Endometrial microvascular endothelial cells (primary cell): ENCODE measurements around the gene ACBD6. TPM values are rescaled to one million over a fixed set of nuclear protein-coding genes. Genes with fewer than 3 reads are reported as not detected.

Experiments used
- in situ Hi-C: cut with HindIII; loops from 2 replicates; pipeline ENCODE4 v1.10.0; 2017; ENCODE audit warnings: low sequenced_read_pairs, low pct_unique_long_range_greater_than_20kb; ENCODE audit errors: inconsistent ontology term
- total RNA-seq: library from RNA; depleted of rRNA; stranded (reverse); fragments of >200 nt; gene quantifications from one replicate; pipeline ENCODE4 v1.2.3, GENCODE V29; 2015; ENCODE audit errors: inconsistent ontology term

Gene ACBD6
- total RNA-seq, 1 donor from 2014 or later: 64.3 TPM

DNA sequence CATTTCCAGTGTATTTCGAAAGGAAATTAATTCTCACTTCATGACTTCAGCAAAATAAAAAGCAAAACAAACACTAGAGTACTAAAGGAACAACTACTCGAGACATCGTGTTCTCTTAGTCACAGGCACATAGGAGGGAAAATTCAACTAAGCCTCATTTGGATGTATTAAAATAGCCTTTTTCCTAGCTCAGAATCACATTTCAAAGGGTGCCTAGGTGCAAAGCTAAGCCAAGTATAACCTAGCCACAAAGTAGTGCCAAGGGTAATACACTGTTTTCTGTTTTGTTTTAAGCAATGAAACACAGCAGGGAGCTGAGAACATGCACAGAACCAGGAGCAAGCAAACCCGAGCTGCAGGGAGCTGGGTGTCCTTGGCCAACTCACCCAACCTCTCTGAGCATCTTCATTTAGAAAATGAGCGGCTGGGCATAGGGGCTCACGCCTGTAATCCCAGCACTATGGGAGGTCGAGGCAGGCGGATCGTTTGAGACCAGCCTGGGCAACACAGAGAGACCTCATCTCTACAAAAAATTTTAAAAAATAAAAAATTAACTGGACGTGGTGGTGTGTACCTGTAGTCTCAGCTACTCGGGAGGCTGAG lies 26.6 kb upstream of the ACBD6 start:
- in situ Hi-C loops: loop anchor here (10.0 kb wide), 1 partner anchor 326 kb away; no protein-coding TSS in a partner anchor

DNA sequence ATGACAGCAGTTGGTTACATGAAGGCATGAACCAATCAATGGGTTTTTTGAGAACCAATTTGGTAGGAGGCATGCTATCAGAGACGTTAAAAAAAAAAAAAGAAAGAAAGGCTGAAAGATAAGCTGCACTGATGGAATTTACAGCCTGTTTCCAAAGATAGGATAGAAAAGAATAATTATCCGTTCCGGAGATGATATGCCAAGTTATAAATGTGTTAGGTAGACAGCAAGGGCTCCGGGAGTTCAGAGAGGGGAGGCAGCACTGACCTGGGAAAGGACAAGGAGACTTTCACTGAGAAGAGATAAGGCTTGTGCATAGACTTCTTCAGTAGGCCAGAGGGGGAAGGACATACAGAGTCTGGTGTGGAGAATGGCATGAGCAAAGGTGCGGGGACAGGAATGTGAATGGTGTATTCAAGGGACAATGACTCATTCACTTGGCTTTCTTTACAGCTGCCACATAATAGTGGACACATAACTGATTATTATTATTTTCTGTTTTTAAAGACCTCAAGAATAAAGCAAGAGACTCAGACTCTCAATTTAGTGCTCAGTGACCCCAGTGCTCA lies 24.8 kb upstream of the ACBD6 start:
- in situ Hi-C loops: loop anchor here (10.0 kb wide), 1 partner anchor 328 kb away; no protein-coding TSS in a partner anchor

DNA sequence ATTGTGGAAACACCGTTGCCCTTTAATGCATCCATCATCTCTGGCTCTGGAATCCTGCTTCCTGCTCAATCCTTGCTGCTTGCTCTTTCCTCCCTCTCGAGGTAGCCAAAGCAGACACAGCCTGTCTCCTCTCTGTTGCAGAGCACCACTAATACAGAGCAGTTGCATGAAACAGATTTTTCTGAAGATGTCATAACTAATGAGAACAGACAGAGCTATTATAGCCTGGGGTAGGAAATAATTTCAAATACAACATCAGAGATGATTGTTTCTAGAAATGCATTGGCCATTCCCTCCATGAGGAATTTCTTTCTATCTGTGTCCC lies 23.3 kb upstream of the ACBD6 start:
- in situ Hi-C loops: loop anchor here (10.0 kb wide), 1 partner anchor 329 kb away; no protein-coding TSS in a partner anchor

DNA sequence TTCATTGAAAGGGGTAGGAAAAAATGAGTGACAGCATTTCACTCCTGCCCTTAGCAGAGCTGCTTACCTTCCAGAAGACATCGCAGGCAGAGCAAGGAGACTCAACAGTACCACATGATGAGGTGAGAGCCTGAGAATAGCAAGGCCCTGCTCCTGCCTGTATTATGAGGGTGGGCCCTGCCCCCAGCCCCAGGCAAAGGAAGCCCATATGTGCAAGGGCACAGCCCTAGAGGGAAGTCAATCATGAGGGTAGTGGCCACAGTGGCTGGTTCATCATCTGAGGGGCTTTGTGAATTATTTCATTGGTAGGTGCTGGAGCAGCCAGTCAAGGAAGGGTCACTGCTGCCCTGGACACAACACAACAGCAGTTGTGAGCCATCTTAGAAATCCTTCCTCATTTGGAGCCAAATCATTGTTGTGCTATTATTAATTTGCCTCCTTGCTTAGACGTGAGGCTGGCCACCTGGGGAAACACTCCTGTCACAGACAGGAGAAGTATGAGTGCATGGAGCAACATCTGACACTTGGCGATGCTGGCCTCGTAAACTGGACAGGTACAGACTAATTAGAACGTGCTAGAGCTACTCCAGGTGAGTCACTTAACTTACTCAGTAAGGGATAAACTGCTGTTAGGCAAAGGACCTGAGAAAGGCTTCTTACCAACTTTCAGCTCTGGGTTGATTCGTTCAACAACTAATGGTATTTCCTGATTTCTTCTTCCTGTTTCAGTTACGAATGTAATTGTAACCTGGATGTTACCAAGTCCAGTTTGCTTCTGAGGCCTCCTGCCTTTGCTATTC lies 22.7 kb upstream of the ACBD6 start:
- in situ Hi-C loops: loop anchor here (10.0 to 25.0 kb wide), 2 partner anchors 330 to 637 kb away; no protein-coding TSS in a partner anchor

DNA sequence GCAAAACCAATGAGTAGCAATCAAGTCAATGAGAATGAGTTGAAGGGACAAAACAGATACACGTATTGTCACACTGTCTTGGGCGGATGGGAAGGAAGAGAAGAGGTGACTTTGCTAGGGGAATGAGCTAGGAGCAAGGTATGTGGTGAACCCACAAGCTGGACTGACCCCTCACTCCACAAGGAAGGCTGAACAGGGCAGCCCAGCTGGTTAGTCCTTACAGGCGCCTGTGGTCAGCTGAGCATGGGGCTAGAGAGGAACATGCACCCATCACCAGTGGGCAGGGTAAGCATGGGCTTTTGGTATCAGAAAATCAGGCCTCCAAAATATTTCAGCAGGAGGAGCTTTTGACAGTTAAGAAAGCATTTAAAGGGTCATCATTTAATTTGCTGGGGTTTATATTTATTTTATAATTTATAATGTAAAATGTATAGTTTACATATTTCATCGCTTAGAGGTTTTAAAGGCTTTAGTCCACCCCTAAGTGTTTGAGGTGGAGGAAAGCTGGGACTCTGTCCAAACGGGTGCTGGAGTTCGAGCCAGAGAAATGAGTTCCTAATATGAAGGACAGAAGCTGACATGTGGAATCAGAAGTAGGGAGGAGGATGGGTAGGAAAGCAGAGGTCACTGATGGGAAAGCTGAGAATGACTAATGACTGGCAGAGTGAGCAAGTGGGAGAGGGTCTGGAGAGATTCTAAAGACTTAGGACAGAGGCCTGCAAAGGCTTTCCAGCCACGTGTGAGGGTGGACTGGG lies 22.0 kb upstream of the ACBD6 start:
- in situ Hi-C loops: loop anchor here (10.0 to 25.0 kb wide), 2 partner anchors 330 to 638 kb away; no protein-coding TSS in a partner anchor

DNA sequence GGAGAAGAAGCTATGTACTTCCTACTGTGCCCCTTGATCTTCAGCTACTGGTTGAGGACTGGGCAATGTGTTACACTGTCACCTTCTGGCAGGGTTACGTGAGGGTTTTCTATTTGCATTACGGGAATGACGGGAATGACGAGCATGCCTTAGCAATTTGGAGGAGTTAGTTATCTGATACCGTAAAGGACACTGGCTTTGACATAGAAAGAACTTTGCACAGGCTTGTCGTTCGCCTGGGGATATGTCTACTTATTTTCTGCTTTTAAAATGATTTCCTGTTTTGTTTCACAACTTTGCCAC lies 19.8 kb upstream of the ACBD6 start:
- in situ Hi-C loops: loop anchor here (10.0 to 25.0 kb wide), 2 partner anchors 333 to 640 kb away; no protein-coding TSS in a partner anchor

DNA sequence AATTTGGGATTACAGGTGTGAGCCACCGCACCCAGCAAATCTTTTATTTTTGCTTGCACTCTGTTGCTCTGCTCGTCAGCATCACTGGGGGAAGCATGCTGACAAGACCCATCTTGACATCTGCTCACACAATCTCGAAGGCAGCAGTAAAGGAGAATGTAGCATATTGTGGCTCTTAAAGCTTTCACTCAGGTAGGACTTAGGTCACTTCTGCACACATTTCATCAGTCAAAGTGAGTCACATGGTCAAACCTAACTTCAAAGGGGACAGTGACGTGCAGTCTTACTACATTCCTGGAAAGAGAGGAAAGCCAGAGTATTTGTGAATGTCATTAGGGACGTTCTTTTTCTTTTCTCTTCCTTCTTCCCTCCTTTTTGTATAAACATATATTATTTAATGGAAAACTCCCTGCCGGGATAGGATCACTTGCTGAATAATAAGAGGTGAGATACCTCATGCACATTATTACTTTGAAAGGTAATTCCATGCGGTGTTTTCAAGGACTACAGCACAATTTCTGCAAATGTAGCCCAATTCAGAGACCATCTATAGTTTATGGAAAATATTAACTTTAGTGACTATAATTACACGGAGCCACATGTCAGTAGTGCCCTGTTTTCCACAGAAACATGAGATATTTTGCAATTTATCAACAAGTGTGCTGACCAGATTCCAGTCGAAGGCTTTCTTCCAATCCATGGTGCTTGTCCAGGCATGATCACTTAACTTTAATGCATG lies 19.3 kb upstream of the ACBD6 start:
- in situ Hi-C loops: loop anchor here (10.0 to 25.0 kb wide), 2 partner anchors 333 to 641 kb away; no protein-coding TSS in a partner anchor

DNA sequence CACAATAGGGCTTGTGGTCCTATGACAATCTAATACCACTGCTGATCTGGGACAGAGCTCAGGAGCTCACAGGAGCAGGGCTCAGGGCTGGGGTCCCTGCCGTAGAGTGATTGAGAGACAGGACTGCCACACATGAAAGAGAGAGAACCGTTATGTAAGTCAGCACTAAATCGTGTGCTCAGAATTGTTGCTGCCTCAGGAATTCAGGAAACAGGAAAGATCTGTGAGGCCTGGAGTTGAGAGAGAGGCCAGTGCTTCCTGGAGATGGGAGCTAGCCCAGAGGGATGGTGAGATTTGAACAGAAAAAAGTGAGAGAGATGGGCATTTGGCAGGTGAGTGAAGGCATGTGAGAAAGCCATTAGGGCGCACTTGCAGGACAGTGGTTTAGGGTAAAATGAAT lies 17.5 kb upstream of the ACBD6 start:
- in situ Hi-C loops: loop anchor here (10.0 to 25.0 kb wide), 2 partner anchors 335 to 642 kb away; no protein-coding TSS in a partner anchor

DNA sequence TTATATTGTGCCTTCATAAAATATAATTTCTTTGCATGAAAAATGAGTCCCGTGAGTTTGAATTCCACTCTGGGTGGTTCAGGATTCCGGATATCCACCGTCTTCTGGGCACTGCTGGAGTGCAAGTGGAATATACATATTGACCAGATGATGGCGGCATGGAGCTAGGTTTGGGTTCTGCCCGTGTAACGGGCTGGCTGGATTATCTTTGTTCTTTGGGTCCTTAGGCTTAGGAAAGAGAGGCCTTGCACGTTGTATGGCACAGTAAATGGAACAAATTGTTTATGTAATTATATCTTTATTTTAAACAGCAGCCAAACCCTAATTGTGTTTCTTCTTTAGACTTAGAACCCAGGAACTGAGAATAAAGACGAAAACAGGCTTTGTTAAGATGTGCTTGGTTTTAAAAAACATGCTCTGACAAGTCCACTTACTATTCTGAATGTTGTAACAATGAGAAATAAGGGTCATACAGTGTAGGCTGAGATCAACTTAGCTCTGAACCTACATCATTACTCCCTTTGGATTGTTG lies 13.5 kb upstream of the ACBD6 start:
- in situ Hi-C loops: loop anchor here (25.0 kb wide), 1 partner anchor 646 kb away; no protein-coding TSS in a partner anchor

DNA sequence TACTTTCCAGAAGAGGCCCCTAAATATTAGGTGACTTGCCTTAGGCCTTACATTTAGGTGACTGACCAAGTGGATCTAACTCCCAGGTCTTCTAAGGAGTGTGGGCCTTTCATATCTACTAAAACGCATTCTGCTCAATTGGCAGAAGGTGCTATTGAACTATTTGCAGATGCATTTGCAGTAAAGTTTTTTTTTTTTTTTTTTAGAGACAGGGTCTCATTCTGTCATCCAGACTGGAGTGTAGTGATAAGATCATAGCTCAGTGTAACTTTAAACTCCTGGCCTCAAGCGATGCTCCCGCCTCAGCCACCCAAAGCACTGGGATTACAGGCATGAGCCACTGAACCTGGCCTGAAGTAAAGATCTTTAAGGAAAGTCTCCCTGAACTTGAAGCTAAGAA lies 13.0 kb upstream of the ACBD6 start:
- in situ Hi-C loops: loop anchor here (25.0 kb wide), 1 partner anchor 647 kb away; no protein-coding TSS in a partner anchor

DNA sequence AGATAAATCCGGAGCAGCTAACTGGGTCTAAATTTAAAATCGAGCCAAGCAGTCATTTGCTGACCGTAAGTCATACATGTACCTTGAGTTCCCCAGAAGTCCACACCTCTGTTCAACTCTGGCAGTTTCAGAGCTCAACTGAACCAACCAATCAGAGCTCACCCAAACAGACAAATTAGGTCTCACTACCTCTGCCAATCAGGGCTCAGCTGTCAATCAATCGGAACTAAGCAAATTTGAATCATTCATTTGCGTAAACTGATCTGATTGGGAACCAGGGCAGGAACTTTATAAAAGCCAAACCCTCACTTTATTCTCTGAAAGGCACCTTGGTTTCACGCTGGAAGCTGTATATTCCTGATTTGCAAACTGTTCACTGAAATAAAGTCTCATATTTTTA lies 11.2 kb upstream of the ACBD6 start:
- in situ Hi-C loops: loop anchor here (25.0 kb wide), 1 partner anchor 649 kb away; no protein-coding TSS in a partner anchor

DNA sequence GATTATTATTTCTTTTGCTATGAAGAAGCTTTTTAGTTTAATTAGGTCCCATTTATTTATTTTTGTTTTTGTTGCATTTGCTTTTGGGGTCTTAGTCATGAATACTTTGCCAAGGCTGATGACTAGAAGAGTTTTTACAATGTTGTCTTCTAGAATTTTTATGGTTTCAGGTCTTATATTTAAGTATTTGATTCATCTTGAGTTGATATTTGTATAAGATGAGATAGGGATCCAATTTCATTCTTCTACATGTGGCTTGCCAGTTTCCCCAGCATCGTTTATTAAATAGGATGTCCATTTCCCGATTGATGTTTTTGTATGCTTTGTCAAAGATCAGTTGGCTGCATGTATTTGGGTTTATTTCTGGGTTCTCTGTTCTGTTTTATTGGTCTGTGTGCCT lies 8.5 kb upstream of the ACBD6 start:
- in situ Hi-C loops: loop anchor here (25.0 kb wide), 1 partner anchor 651 kb away; no protein-coding TSS in a partner anchor

DNA sequence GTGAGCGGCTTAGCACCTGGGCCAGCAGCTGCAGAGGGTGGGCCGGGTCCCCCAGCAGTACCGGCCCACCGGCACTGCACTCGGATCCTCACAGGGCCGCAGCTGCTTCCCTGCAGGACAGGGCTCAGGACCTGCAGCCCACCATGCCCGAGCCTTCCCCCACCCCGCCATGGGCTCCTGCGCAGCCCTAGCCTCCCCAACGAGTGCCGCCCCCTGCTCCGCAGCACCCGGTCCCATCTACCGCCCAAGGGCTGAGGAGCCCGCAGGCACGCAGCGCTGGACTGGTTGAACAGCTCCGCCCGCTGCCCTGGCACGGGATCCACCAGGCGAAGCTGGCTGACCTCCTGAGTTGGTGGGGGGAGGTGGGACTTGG lies 6.3 kb upstream of the ACBD6 start:
- in situ Hi-C loops: loop anchor here (25.0 kb wide), 1 partner anchor 654 kb away; no protein-coding TSS in a partner anchor

DNA sequence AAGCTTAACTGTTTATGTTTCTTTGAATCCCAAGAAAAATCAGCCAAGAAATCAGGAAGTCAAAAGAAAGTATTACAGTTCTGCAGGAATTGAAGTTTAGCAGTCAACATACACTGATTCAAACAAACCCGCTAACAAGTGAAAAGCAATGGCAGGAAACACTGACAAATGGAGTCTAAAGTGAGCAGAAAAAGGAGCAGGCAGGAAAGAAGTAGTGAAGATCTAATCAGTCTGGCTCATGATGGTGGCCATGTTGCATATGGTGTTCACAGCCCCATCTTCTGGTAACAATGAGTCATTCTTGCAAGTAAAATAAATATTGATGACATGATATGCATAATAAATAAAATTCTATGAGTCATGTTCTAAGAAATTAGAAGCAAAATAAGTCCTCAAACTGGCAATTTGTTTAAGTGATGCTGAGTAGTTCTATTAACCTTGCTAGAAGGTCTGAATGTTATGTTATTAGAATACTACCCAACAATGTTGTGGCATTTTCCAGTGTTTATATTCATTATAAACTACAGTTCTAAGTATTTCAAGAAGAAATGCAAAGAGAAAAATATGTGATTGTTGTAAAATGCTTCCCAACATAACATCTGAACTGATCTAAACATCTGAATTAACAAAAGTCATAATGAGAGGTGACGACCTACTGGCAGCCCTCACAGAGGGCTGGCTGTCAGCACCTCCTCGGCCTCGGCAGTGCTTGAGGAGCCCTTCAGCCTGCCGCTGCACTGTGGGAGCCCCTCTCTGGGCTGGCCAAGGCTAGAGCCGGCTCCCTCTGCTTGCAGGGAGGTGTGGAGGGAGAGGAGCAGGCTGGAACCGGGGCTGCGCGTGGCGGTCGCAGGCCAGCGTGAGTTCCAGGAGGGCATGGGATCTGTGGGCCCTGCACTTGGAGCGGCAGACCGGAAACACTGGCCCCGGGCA lies 5.7 kb upstream of the ACBD6 start:
- in situ Hi-C loops: loop anchor here (25.0 kb wide), 1 partner anchor 654 kb away; no protein-coding TSS in a partner anchor

DNA sequence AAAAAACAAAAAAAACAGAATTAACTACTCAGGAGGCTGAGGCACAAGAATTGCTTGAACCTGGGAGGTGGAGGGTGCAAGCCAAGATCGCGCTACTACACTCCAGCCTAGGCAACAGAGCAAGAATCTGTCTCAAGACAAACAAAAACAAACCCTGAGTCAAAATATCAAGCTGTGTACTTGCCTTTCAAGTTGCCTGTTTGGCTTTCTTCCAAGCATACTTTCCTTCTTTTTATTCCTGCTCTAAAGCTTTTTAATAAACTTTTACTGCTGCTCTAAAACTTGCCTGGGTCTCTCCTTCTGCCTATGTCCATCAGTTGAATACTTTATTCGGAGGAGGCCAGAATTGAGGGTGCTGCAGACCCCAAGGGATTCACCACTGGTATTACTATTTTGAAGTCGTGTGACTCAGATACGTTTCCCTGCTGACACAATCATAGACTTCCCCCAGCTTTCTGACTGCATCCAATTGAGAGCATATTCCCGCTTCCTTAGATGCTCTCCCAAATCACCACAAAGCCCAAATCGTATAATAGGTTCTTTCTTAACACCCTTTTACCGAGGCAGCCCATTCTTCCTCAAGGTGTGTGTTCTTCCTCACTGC lies 3.5 kb upstream of the ACBD6 start:
- in situ Hi-C loops: loop anchor here (25.0 kb wide), 1 partner anchor 656 kb away; no protein-coding TSS in a partner anchor

DNA sequence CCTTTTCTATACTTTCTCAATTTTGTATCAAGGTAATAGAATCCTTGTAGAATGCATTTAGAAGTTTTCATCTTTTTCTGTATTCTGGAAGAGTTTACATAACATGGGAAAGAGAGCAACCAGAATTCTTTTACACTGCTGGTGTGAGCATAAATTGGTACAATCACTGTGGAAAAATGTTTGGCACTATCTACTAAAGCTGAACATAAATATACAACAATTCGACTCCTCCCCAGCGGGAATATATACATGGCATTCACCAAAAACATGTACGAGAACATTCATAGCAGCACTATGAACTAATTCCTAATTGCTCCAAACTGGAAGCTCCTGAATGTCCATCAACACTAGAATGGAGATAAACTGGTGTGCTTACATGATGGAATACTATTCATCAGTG lies 1.8 kb upstream of the ACBD6 start:
- in situ Hi-C loops: loop anchor here (25.0 kb wide), 1 partner anchor 658 kb away; no protein-coding TSS in a partner anchor
